K562 (cell line): Measurements from ENCODE around the gene FCGBP. TPM values are rescaled to one million over a fixed set of nuclear protein-coding genes. Genes with fewer than 3 reads are reported as not detected.

Source experiments
- BDP1 ChIP-seq: IDR thresholded peaks from 3 replicates; pipeline ENCODE4 v1.6.1; 2011; ENCODE audit not compliant: insufficient read length, insufficient read depth
- CBX3 ChIP-seq, 2 experiments: IDR thresholded peaks; 1 replicate in 1 of 2; 2 replicates in 1 of 2; pipeline ENCODE4 v1.6.1; 2012; ENCODE audit warnings: inconsistent platforms in 2 of 2, low read length in 2 of 2, borderline replicate concordance in 1 of 2, control low read depth in 1 of 2
- DNMT1 ChIP-seq: fragments of 450-650 bp; IDR thresholded peaks from 2 replicates; pipeline ENCODE4 v1.6.1; 2016; ENCODE audit warnings: antibody characterized with exemption, mild to moderate bottlenecking
- DPF2 ChIP-seq: fragments of 450-650 bp; IDR thresholded peaks from 2 replicates; pipeline ENCODE4 v1.6.1; 2016
- EHMT2 ChIP-seq: fragments of 450-650 bp; IDR thresholded peaks from 2 replicates; pipeline ENCODE4 v1.6.1; 2018; ENCODE audit warnings: antibody characterized with exemption
- KDM1A ChIP-seq, 2 experiments: fragments of 450-650 bp; IDR thresholded peaks; 2 replicates each; pipeline ENCODE4 v1.6.1; 2016; ENCODE audit warnings: mild to moderate bottlenecking in 2 of 2
- KDM2B ChIP-seq: fragments of 250-450 bp; sonication (Bioruptor Pico); IDR thresholded peaks from 2 replicates; pipeline ENCODE4 v1.8.0; 2021; ENCODE audit warnings: mild to moderate bottlenecking, moderate library complexity
- NELFE ChIP-seq: IDR thresholded peaks from 2 replicates; pipeline ENCODE4 v1.6.1; 2011; ENCODE audit warnings: mild to moderate bottlenecking; ENCODE audit not compliant: insufficient read depth, insufficient read length
- NEUROD1 ChIP-seq: fragments of 150-350 bp; IDR thresholded peaks from 2 replicates; pipeline ENCODE4 v1.6.1; 2014; ENCODE audit warnings: borderline replicate concordance, low read length, low read depth; ENCODE audit not compliant: partially characterized antibody
- RBM25 ChIP-seq: fragments of 200-400 bp; formaldehyde crosslinking; IDR thresholded peaks from 2 replicates; pipeline ENCODE4 v1.6.1; 2018; ENCODE audit warnings: low read length, low read depth, moderate library complexity; ENCODE audit not compliant: severe bottlenecking
- RCOR1 ChIP-seq, 2 experiments: IDR thresholded peaks; 2 replicates each; pipeline ENCODE4 v1.6.1; 2012; ENCODE audit warnings: low read depth in 2 of 2, low read length in 2 of 2, borderline replicate concordance in 1 of 2, improper control_type of control experiment in 1 of 2
- SMARCC2 ChIP-seq: fragments of 450-650 bp; IDR thresholded peaks from 2 replicates; pipeline ENCODE4 v1.6.1; 2017; ENCODE audit warnings: antibody characterized with exemption, moderate library complexity, mild to moderate bottlenecking, low read depth
- SNRNP70 ChIP-seq: fragments of 200-400 bp; formaldehyde crosslinking; optimal IDR thresholded peaks from 2 replicates; pipeline ENCODE3; 2017; ENCODE audit warnings: low read depth, low read length
- ZBTB17 ChIP-seq: fragments of 450-650 bp; formaldehyde crosslinking; IDR thresholded peaks from 2 replicates; pipeline ENCODE4 v1.4.0; 2020; ENCODE audit warnings: mild to moderate bottlenecking
- ZFP36 ChIP-seq: fragments of 150-350 bp; IDR thresholded peaks from 2 replicates; pipeline ENCODE4 v1.6.1; 2018; ENCODE audit warnings: low read length, low read depth; ENCODE audit not compliant: partially characterized antibody
- ZNF695 ChIP-seq: fragments of 450-650 bp; formaldehyde crosslinking; IDR thresholded peaks from 2 replicates; pipeline ENCODE4 v1.4.0; 2020; ENCODE audit warnings: mild to moderate bottlenecking, moderate library complexity
- polyA plus RNA-seq, 8 experiments: library from polyadenylated mRNA; depleted of rRNA in 4 of 8; stranded (reverse) in 5 of 8; unstranded in 3 of 8; fragments of >200 nt; fragmentation: Nextera tagmentation in 2 of 8; fragmentation: Illumina TruSeq in 1 of 8; extraction: Ambion mirVana in 2 of 8; extraction: Trizol in 1 of 8; gene quantifications; 2 replicates each; pipeline versions ENCODE4 v1.2.1 to v1.2.3, GENCODE V29; 2011 to 2014; ENCODE audit warnings: inconsistent platforms in 1 of 8, missing spikeins in 1 of 8
- total RNA-seq, 7 experiments: library from RNA; depleted of rRNA in 6 of 7; stranded (reverse); fragments of >200 nt in 6 of 7; fragmentation: Illumina TruSeq in 2 of 7; extraction: Trizol in 2 of 7; gene quantifications; 2 replicates each; pipeline versions ENCODE4 v1.2.1 to v1.2.3, GENCODE V29; 2011 to 2021; ENCODE audit warnings: low replicate concordance in 1 of 7
- TF ChIP-seq, protein P1 (sequence below): fragments of 450-650 bp; IDR thresholded peaks from 2 replicates; pipeline ENCODE4 v1.6.1; 2014; ENCODE audit warnings: low read depth, mild to moderate bottlenecking, moderate library complexity, borderline replicate concordance
- TF ChIP-seq, protein P2 (sequence below): fragments of 250-450 bp; sonication (Bioruptor Pico); IDR thresholded peaks from 2 replicates; pipeline ENCODE4 v1.5.0; 2020; ENCODE audit warnings: mild to moderate bottlenecking
- TF ChIP-seq, protein P3 (sequence below): fragments of 250-450 bp; sonication (Bioruptor Pico); IDR thresholded peaks from 2 replicates; pipeline ENCODE4 v1.5.0; 2021; ENCODE audit warnings: mild to moderate bottlenecking, moderate library complexity
- TF ChIP-seq, protein P4 (sequence below): fragments of 250-450 bp; sonication (Bioruptor Pico); IDR thresholded peaks from 2 replicates; pipeline ENCODE4 v1.9.0; 2021; ENCODE audit warnings: mild to moderate bottlenecking

Gene FCGBP
- total and polyA plus RNA-seq, 9 of the 15 experiments (the other 6 are each of a cell fraction or from before 2014, with no cell fraction given) = 0.01 to 1.5 (median 0.13) TPM; not detected in 4

DNA sequence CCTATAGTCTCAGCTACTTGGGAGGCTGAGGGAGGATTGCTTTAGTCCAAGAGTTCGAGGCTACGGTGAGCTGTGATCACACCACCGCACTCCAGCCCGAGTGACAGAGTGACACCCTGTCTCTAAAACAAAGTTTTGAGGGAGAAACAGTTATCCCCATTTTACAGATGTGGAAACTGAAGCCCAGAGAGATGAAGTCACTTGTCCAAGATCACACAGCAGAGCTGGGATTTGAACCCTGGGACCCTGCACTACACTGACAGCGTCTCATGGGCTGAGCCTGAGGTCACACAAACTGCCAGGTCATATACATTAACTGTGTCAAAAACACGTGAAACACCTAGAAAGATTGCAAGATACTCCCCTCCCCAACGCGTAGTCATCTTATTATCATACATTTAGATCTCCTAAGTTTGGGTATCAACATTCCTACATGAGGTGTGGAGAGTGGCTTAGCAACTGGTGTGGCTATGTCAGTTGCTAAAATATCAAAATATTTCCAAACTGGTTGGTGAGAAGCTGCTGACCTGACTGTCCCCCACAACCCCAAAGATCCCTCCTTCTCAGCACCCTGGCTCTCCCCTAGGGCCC, 8.2 kb downstream of the FCGBP start (continued):
- TF ChIP-seq, protein P1, sequence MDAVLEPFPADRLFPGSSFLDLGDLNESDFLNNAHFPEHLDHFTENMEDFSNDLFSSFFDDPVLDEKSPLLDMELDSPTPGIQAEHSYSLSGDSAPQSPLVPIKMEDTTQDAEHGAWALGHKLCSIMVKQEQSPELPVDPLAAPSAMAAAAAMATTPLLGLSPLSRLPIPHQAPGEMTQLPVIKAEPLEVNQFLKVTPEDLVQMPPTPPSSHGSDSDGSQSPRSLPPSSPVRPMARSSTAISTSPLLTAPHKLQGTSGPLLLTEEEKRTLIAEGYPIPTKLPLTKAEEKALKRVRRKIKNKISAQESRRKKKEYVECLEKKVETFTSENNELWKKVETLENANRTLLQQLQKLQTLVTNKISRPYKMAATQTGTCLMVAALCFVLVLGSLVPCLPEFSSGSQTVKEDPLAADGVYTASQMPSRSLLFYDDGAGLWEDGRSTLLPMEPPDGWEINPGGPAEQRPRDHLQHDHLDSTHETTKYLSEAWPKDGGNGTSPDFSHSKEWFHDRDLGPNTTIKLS = no peak
- no peak for TF ChIP-seq CBX3 (IDR thresholded peaks at IDR 0.05; ENCODE audit: borderline replicate concordance in 1 of 2, low read length in 2 of 2)
- TF ChIP-seq, protein P2, sequence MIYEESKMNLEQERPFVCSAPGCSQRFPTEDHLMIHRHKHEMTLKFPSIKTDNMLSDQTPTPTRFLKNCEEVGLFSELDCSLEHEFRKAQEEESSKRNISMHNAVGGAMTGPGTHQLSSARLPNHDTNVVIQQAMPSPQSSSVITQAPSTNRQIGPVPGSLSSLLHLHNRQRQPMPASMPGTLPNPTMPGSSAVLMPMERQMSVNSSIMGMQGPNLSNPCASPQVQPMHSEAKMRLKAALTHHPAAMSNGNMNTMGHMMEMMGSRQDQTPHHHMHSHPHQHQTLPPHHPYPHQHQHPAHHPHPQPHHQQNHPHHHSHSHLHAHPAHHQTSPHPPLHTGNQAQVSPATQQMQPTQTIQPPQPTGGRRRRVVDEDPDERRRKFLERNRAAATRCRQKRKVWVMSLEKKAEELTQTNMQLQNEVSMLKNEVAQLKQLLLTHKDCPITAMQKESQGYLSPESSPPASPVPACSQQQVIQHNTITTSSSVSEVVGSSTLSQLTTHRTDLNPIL = no peak
- no peak for TF ChIP-seq DNMT1
- no peak for TF ChIP-seq SMARCC2
- TF ChIP-seq EHMT2 = no peak
- TF ChIP-seq RBM25 = peak; percentile 74
- 0 out of 4 replicates have a peak, but pooled peaks of 1 of the 2 experiments have one; percentile 40 for TF ChIP-seq RCOR1 (IDR thresholded peaks at IDR 0.05; ENCODE audit: borderline replicate concordance in 1 of 2, low read depth in 2 of 2, low read length in 2 of 2)
- no peak for TF ChIP-seq SNRNP70
- TF ChIP-seq NELFE = no peak
- 0 out of 4 replicates have a peak, but pooled peaks of 1 of the 2 experiments have one; percentile 16 for TF ChIP-seq KDM1A (IDR thresholded peaks at IDR 0.05)
- TF ChIP-seq KDM2B (CRISPR knock-in tag) = no peak
- no peak for TF ChIP-seq BDP1
- TF ChIP-seq, protein P3, sequence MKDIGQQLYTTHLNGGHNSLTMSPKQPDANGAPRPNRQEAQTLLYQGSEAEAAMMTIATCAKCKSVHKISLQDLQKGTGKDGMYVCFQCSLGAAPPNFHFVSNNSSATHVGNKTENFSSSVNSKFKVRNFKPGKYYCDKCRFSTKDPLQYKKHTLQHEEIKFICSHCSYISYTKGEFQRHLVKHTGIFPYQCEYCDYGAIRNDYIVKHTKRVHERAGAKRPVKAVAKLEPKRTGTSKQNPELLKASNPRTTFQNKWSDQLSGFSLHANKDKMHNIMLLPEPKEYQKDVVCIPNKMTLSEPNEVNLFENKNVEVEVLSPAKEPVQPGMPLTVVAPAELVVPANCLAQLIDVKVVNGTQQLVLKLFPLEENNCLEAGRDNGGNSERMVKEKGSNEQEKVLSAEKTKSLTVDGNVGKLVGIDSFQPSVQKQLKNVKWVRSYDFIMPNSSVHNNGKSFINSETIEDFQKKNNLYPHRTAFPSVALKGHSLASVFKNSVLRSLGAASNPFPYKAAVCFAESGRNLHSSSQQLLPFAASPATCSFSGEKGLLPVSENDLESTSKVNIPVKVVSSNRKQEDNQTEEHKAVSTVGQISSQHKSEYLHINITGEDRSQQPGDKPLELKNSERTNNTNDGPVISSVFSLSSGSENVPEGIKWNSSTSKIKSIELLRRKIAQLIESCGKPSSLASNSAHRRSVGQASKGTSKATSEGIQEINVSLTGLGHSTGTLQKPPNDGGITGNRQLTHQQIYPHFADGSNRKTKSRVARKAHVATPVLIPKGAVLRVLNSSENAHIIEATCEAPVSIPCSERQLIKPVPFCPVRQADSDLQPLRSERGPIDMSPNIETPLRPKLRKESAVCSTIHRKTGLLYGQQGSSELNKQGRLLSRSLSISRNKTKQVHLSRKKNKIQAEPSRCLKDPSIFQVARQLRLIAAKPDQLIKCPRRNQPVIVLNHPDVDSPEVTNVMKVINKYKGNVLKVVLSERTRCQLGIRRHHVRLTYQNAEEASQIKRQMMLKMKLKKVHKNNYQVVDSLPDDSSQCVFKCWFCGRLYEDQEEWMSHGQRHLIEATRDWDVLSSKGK = no peak
- TF ChIP-seq ZFP36 = no peak
- no peak for TF ChIP-seq NEUROD1
- TF ChIP-seq ZBTB17 (CRISPR knock-in tag) = no peak
- TF ChIP-seq DPF2 = no peak
- TF ChIP-seq, protein P4, sequence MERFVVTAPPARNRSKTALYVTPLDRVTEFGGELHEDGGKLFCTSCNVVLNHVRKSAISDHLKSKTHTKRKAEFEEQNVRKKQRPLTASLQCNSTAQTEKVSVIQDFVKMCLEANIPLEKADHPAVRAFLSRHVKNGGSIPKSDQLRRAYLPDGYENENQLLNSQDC (CRISPR knock-in tag) = no peak
- no peak for TF ChIP-seq ZNF695 (CRISPR knock-in tag)
